ENCODE data around the gene ANKS3. TPM values are rescaled to one million over a fixed set of nuclear protein-coding genes. Genes with fewer than 3 reads are reported as not detected.

The ANKS3 gene
- total RNA-seq, 4 donors from 2014 or later = 6.7 to 16.6 (median 9.0) TPM

- no peak for TF ChIP-seq POLR2A (IDR thresholded peaks at IDR 0.05)
- TF ChIP-seq CTCF (IDR thresholded peaks at IDR 0.05 in 4 of 5, conservative IDR thresholded peaks at IDR 0.05 in 1 of 5) = no peak
- H3K36me3 ChIP-seq = peaks cover 0 to 41% of the 10 kb centered on the region in 2 donors
- H3K4me1 ChIP-seq = peaks cover 11 to 29% of the 10 kb centered on the region in 2 donors
- no peaks in the 10 kb centered on the region for H3K27me3 ChIP-seq
- DNase-seq = peak in 1 of 2 donors; percentile 13
- in situ Hi-C loops (cut with MboI; ENCODE audit: low sequenced_read_pairs in 4 of 4) (no loop called here), intact Hi-C loops (cut with DNase I; ENCODE audit: low total_unique reads) (no loop called here)
- H3K27ac ChIP-seq = peak overlapping the region in 2 of 4 donors; percentile 70 to 79
- ATAC-seq = no peak
- H3K9me3 ChIP-seq = no peaks in the 10 kb centered on the region
- no peak overlapping the region for H3K4me3 ChIP-seq
Measured at GRCh38 chr16:4681471-4682083, 52.5 kb downstream of the ANKS3 start.

GRCh38 chr16:4680673-4681470 lies 53.2 kb downstream of the ANKS3 start:
- Histone ChIP-seq H3K9me3 (no peaks in the 10 kb centered on the region), H3K27ac (peak overlapping the region; percentile 40 to 79 (median 60)), H3K4me1 (peaks cover 11 to 29% of the 10 kb centered on the region in 2 donors), H3K4me3 (peak overlapping the region in 3 of 4 donors; percentile 14 to 35 (median 25)), H3K27me3 (no peaks in the 10 kb centered on the region), H3K36me3 (peaks cover 0 to 44% of the 10 kb centered on the region in 2 donors)
- in situ Hi-C loops (cut with MboI; ENCODE audit: low sequenced_read_pairs in 4 of 4) (no loop called here), intact Hi-C loops (cut with DNase I; ENCODE audit: low total_unique reads) (no loop called here)
- TF ChIP-seq CTCF (IDR thresholded peaks at IDR 0.05 in 4 of 5, conservative IDR thresholded peaks at IDR 0.05 in 1 of 5) (no peak), POLR2A (IDR thresholded peaks at IDR 0.05) (no peak)
- no peak for ATAC-seq
- peak in 1 of 2 donors; percentile 14 for DNase-seq

- Histone ChIP-seq H3K9me3 (no peaks in the 10 kb centered on the region), H3K4me3 (peak overlapping the region in 3 of 4 donors; percentile 14 to 35 (median 25)), H3K4me1 (peaks cover 11 to 29% of the 10 kb centered on the region in 2 donors), H3K27me3 (no peaks in the 10 kb centered on the region), H3K36me3 (peaks cover 0 to 49% of the 10 kb centered on the region in 2 donors), H3K27ac (peak overlapping the region; percentile 40 to 79 (median 60))
- peak in 1 of 2 donors; percentile 57 for DNase-seq
- no peak for TF ChIP-seq CTCF (IDR thresholded peaks at IDR 0.05 in 4 of 5, conservative IDR thresholded peaks at IDR 0.05 in 1 of 5)
- intact Hi-C loops (cut with DNase I; ENCODE audit: low total_unique reads) = no loop called here
- ATAC-seq = no peak
- in situ Hi-C loops (cut with MboI; ENCODE audit: low sequenced_read_pairs in 4 of 4) = no loop called here
Measured at GRCh38 chr16:4679850-4680636, 54.0 kb downstream of the ANKS3 start.

- Histone ChIP-seq H3K4me1 (peaks cover 7 to 22% of the 10 kb centered on the region in 2 donors), H3K36me3 (peaks cover 0 to 45% of the 10 kb centered on the region in 2 donors), H3K4me3 (peak overlapping the region in 3 of 4 donors; percentile 14 to 35 (median 25)), H3K27ac (peak overlapping the region; percentile 40 to 79 (median 60)), H3K27me3 (no peaks in the 10 kb centered on the region), H3K9me3 (no peaks in the 10 kb centered on the region)
- TF ChIP-seq POLR2A (IDR thresholded peaks at IDR 0.05) (no peak), CTCF (IDR thresholded peaks at IDR 0.05 in 4 of 5, conservative IDR thresholded peaks at IDR 0.05 in 1 of 5) (no peak)
- intact Hi-C loops (cut with DNase I; ENCODE audit: low total_unique reads) = no loop called here
- in situ Hi-C loops (cut with MboI; ENCODE audit: low sequenced_read_pairs in 4 of 4) = no loop called here
- ATAC-seq = no peak
- peak in 1 of 2 donors; percentile 34 for DNase-seq
Measured at GRCh38 chr16:4679156-4679849, 54.8 kb downstream of the ANKS3 start.

All from gastrocnemius medialis (tissue), 4 donors.